ENCODE data around the gene ANKRD13A. TPM values are rescaled to one million over a fixed set of nuclear protein-coding genes. Genes with fewer than 3 reads are reported as not detected.

The ANKRD13A gene
- total and polyA plus RNA-seq, 2 donors (not counting 3 experiments of a cell fraction or from before 2014, with no cell fraction given) = 37.0 to 43.9 TPM

GRCh38 chr12:110033888-110034287 is 34.7 kb downstream of the ANKRD13A start:
- Histone ChIP-seq H4K20me1 (replicated peaks; ENCODE audit: control insufficient read depth, extremely low read depth, insufficient read depth, low read length) (no peaks in the 10 kb centered on the region), H3K9ac (replicated peaks; ENCODE audit: extremely low read depth, insufficient read depth, low read length) (no peak overlapping the region), H3K4me3 (replicated peaks in 1 of 3; ENCODE audit: insufficient read depth in 1 of 3, low read depth in 1 of 3, low read length in 3 of 3) (no peak overlapping the region), H3K9me1 (replicated peaks; ENCODE audit: control insufficient read depth, extremely low read depth, insufficient read depth, low read length) (no peaks in the 10 kb centered on the region), H3K79me2 (ENCODE audit: control insufficient read depth, insufficient read depth, low read length) (no peaks in the 10 kb centered on the region), H3K9me3 (replicated peaks; ENCODE audit: control insufficient read depth, insufficient read depth, low read length) (no peaks in the 10 kb centered on the region), H3K4me2 (ENCODE audit: insufficient read depth, low read length) (no peak overlapping the region), H3K36me3 (ENCODE audit: control insufficient read depth in 2 of 2, extremely low read depth in 1 of 2, insufficient read depth in 2 of 2, low read length in 2 of 2) (peaks cover 0 to 17% of the 10 kb centered on the region in 2 experiments), H3K27ac (ENCODE audit: insufficient read depth, low read depth, low read length) (no peak overlapping the region), H3K4me1 (ENCODE audit: control insufficient read depth, extremely low read depth, insufficient read depth, low read length) (peaks cover 8% of the 10 kb centered on the region), H2AFZ (ENCODE audit: low read depth, low read length) (no peak overlapping the region), H3K27me3 (ENCODE audit: control insufficient read depth in 2 of 2, insufficient read depth in 2 of 2, low read length in 2 of 2) (no peaks in the 10 kb centered on the region)
- ChIA-PET POLR2A (no interaction called here), CTCF (interaction anchor here (0.6 to 1.4 kb wide), 2 partner anchors 9 kb away, joined by 3 to 4 read pairs; no protein-coding TSS in a partner anchor)
- no TSS peak for BruUV-seq (replicated peaks)
- intact Hi-C loops (cut with micrococcal nuclease) = no loop called here
- dilution Hi-C loops (cut with MboI; ENCODE audit: extremely low pct_ligation_motif_present, low sequenced_read_pairs) = no loop called here
- FAIRE-seq (no peak), DNase-seq (ENCODE audit: low read depth, low spot score) (no peak)
- TF ChIP-seq FOS (IDR thresholded peaks at IDR 0.05; ENCODE audit: borderline replicate concordance, insufficient read depth, low read length) (no peak), EZH2 (IDR thresholded peaks at IDR 0.05; ENCODE audit: borderline replicate concordance, low read depth, low read length, severe bottlenecking) (no peak), JUN (IDR thresholded peaks at IDR 0.05; ENCODE audit: borderline replicate concordance, insufficient read depth, insufficient read length, low read depth) (no peak), POLR2AphosphoS5 (IDR thresholded peaks at IDR 0.05; ENCODE audit: insufficient read depth, low read depth, low read length) (no peak), MYC (IDR thresholded peaks at IDR 0.05; ENCODE audit: low read depth, low read length) (no peak), CTCF (IDR thresholded peaks at IDR 0.05; ENCODE audit: extremely low read depth in 1 of 2, insufficient read depth in 1 of 2, low read depth in 1 of 2, low read length in 2 of 2) (no peak), POLR2A (IDR thresholded peaks at IDR 0.05; ENCODE audit: low read depth, low read length) (no peak), GATA2 (IDR thresholded peaks at IDR 0.05; ENCODE audit: insufficient read depth, insufficient read length, low read depth, low read length) (no peak), MAX (IDR thresholded peaks at IDR 0.05; ENCODE audit: insufficient read depth, insufficient read length) (no peak)
